Lower lobe of right lung (tissue), 2 donors: ENCODE data around the gene GCDH. TPM values are rescaled to one million over a fixed set of nuclear protein-coding genes. Genes with fewer than 3 reads are reported as not detected.

ENCODE experiments used
- ATAC-seq, 2 donors: fragments of 200-7000 bp; cut with Tn5 transposase; one replicate each; pipeline ENCODE4 v1.9.1; 2020 to 2022; ENCODE audit warnings: mild to moderate bottlenecking in 2 of 2, moderate library complexity in 2 of 2
- DNase-seq: peaks from one replicate; pipeline ENCODE4 v3.0.0-alpha.2; 2020
- H3K27ac ChIP-seq: fragments of 200-600 bp; one replicate; pipeline ENCODE4 v1.8.0; 2022
- H3K27me3 ChIP-seq: fragments of 200-600 bp; one replicate; pipeline ENCODE4 v1.8.0; 2022; ENCODE audit warnings: low read depth
- H3K36me3 ChIP-seq: fragments of 200-600 bp; one replicate; pipeline ENCODE4 v1.8.0; 2022; ENCODE audit warnings: mild to moderate bottlenecking
- H3K4me1 ChIP-seq: fragments of 200-600 bp; one replicate; pipeline ENCODE4 v1.8.0; 2022
- H3K4me3 ChIP-seq: fragments of 200-600 bp; one replicate; pipeline ENCODE4 v1.8.0; 2022; ENCODE audit warnings: mild to moderate bottlenecking
- H3K9me3 ChIP-seq: fragments of 200-600 bp; one replicate; pipeline ENCODE4 v1.8.0; 2022
- CTCF ChIP-seq: fragments of 200-600 bp; IDR thresholded peaks from one replicate; pipeline ENCODE4 v1.8.0; 2022; ENCODE audit warnings: antibody characterized with exemption, mild to moderate bottlenecking
- intact Hi-C: fragments of 100-400 bp; cut with DNase I; formaldehyde crosslinking; loops from one replicate; pipeline ENCODE4 v1.11.0; 2022
- microRNA-seq: library from miRNA; unstranded; fragments of <30 nt; microRNA quantifications from one replicate; pipeline ENCODE4 v1.2.0, GENCODE V29; 2020; ENCODE audit warnings: borderline number of aligned reads
- total RNA-seq: library from RNA; stranded (reverse); fragmentation: NEBNext Ultra II Directional; extraction: Animal tissue kit (Norgen Biotek cat#: 25700); gene quantifications from one replicate; pipeline ENCODE4 v1.2.1, GENCODE V29; 2021
- donor health status: DM: no; HTN: yes; CAD: no; lungs with severe emphysema.

The GCDH gene
- total RNA-seq, 1 donor from 2014 or later, result 23.9 TPM

- no peak for DNase-seq
- no peaks in the 10 kb centered on the region for H3K9me3 ChIP-seq
- intact Hi-C loops, result no loop called here
- H3K4me3 ChIP-seq, result no peak overlapping the region
- H3K27ac ChIP-seq, result no peak overlapping the region
- no peak for ATAC-seq
- H3K4me1 ChIP-seq, result peaks cover 44% of the 10 kb centered on the region
- H3K36me3 ChIP-seq, result peaks cover 78% of the 10 kb centered on the region
- no peaks in the 10 kb centered on the region for H3K27me3 ChIP-seq
- TF ChIP-seq CTCF, result no peak
Measured at GRCh38 chr19:12948612-12949362, 57.8 kb downstream of the GCDH start.

Small RNA genes within 50 kb of the gene (microRNA-seq; reads per million reads assigned to microRNA genes)
- gene MIR5695, result not detected
- gene MIR6515, result not detected
- gene MIR6794, result not detected

Other genes starting within 250 kb of the GCDH start
- 251 TPM for gene MAN2B1, start 224.4 kb upstream of the GCDH start, total RNA-seq
- gene WDR83, start 224.4 kb upstream of the GCDH start, total RNA-seq, result 8.6 TPM
- 77.0 TPM for gene DHPS, start 209.3 kb upstream of the GCDH start, total RNA-seq
- not detected for gene GNG14, start 203.2 kb upstream of the GCDH start, total RNA-seq
- gene FBXW9, start 194.5 kb upstream of the GCDH start, total RNA-seq, result 6.0 TPM
- 42.7 TPM for gene TNPO2, start 167.2 kb upstream of the GCDH start, total RNA-seq
- 154 TPM for gene TRIR, start 156.5 kb upstream of the GCDH start, total RNA-seq
- 57.5 TPM for gene GET3, start 153.7 kb upstream of the GCDH start, total RNA-seq
- not detected for gene BEST2, start 139.4 kb upstream of the GCDH start, total RNA-seq
- gene HOOK2, start 115.6 kb upstream of the GCDH start, total RNA-seq, result 57.5 TPM
- gene JUNB, start 99.7 kb upstream of the GCDH start, total RNA-seq, result 131 TPM
- 101 TPM for gene PRDX2, start 89.4 kb upstream of the GCDH start, total RNA-seq
- 1.5 TPM for gene THSD8, start 89.1 kb upstream of the GCDH start, total RNA-seq
- gene RNASEH2A, start 84.6 kb upstream of the GCDH start, total RNA-seq, result 10.9 TPM
- gene RTBDN, start 56.6 kb upstream of the GCDH start, total RNA-seq, result not detected
- 0.15 TPM for gene MAST1, start 52.6 kb upstream of the GCDH start, total RNA-seq
- 101 TPM for gene DNASE2, start 9.7 kb upstream of the GCDH start, total RNA-seq
- gene KLF1, start 4.0 kb upstream of the GCDH start, total RNA-seq, result 0.24 TPM
- gene SYCE2, start 28.1 kb downstream of the GCDH start, total RNA-seq, result not detected
- gene FARSA, start 42.6 kb downstream of the GCDH start, total RNA-seq, result 44.4 TPM
- 872 TPM for gene CALR, start 47.4 kb downstream of the GCDH start, total RNA-seq
- 93.3 TPM for gene RAD23A, start 54.7 kb downstream of the GCDH start, total RNA-seq
- 14.8 TPM for gene GADD45GIP1, start 66.1 kb downstream of the GCDH start, total RNA-seq
- gene DAND5, start 78.4 kb downstream of the GCDH start, total RNA-seq, result 0.32 TPM
- gene NFIX, start 104.3 kb downstream of the GCDH start, total RNA-seq, result 146 TPM
- 27.2 TPM for gene LYL1, start 211.7 kb downstream of the GCDH start, total RNA-seq
- gene TRMT1, start 225.6 kb downstream of the GCDH start, total RNA-seq, result 29.3 TPM
- 35.2 TPM for gene NACC1, start 227.1 kb downstream of the GCDH start, total RNA-seq